CD4-positive, alpha-beta T cell treated with Interleukin-10 for 1 hour (primary cell): ENCODE data around the gene NDUFA11.
A peak's percentile ranks its signal among the peaks of the same experiment; 100 is the strongest.

ENCODE experiments used
- DNase-seq: peaks from one replicate; pipeline ENCODE4 v3.0.0-alpha.2; 2020

NDUFA11 gene

DNA sequence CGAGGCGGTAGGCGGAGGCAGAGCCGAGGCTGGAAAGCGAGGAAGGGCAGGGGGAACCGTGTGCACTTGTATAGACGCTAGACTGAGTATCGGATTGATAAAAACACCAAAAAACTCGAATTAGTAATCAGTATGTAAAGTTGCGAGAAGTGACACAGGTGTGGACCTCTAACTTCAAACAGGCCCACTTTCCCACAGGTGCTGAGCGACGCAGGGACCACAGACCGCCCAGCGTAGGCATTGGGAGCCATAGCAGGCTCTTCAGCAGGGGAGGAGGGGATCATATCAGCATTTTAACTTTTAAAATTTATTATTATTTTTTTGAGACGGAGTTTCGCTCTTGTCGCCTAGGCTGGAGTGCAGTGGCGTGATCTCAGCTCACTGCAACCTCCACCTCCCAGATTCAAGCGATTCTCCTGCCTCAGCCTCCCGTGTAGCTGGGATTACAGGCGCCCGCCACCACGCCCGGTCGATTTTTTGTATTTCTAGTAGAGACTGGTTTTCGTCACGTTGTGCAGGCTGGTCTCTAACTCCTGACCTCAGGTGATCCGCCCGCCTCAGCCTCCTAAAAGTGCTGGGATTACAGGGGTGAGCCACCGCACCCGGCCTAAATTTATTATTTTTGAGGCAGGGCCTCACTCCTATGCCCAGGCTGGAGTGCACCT is 1.7 kb upstream of the NDUFA11 start:
- DNase-seq: no peak

DNA sequence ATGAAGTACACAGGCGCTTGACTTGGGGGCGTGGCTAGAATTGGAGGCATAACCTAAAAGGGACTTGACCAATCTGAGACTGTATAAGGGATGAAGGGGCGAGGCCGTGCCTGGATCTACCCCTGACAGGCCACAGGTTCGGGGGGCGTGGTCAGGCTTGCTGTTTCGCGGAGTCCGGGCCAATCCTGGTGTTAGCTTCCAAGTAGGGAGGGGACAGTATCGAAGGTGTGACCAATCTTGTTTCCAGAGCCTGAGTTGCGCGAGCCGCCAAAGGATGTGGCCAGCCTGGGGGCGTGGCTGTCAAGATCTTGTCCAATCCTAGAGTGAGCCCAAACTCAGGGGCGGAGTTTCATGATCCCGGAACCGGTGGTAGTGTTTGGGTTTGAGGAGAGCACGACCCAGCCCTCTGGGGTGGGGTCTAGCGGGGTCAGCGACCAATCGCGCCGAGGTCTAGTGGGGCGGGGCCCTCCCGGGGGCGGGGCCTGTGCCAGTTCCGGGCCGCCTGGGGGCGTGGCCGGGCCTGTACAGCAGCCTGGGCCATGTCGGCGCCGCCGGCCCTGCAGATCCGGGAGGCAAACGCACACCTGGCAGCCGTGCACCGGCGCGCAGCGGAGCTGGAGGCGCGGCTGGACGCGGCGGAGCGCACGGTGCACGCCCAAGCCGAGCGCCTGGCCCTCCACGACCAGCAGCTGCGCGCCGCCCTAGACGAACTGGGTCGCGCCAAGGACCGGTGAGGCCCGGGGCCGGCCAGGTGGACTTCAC is 943 bp upstream of the NDUFA11 start, which contains the start of gene VMAC:
Gene VMAC, plus strand, starts transcription at position 521 of the 762 bp plus-strand sequence. Its CDS starts 19 bp downstream, at position 540.
- DNase-seq: peak; percentile 100

DNA sequence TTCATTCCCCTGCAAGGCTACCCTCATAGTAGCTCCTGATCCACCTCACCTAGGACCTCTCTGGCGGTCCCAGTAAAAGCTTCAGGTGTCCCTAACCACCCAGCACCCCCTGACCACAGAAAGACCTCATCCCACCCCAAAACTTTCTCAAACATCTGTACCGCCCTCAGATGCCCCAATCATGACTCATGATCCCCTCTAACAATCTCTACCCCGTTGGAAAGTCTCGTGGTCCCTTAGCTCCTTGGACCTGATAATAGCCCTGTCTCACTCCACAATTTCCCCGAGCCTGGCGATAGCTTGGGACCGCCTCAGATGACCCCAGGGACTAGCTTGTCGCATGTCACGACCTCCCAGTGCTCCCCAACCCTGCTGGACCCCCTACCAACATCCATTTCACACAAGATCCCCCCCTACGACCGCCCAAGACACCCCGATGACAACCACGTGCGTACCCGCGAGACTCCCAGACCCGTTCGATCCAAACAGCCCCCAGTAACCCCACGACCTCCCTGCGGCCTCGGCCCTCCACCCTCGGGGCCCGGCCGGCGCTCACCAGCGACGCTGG is 450 bp downstream of the NDUFA11 start:
- DNase-seq: peak; percentile 12

DNA sequence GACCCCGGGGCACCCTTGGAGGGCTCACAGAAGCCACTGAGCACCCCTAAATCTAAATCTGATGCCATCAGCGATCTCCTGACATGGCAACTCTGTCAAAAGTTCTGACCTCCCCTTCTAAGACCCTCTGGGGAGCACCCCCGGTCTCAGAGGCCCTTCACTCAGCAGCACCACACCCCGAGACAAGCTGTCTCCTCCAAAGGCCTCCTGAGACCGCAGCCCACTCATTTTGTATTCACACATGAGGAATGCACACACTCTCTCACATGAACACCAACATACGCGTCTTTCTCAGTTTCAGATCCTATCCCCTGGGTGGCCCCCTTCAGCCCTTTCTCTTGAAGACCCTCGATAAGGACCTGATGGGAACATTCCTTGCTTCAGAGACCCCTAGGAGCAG is 2.6 kb downstream of the NDUFA11 start:
- DNase-seq: no peak

GRCh38 chr19:5899728-5900526 is 3.7 kb downstream of the NDUFA11 start:
- DNase-seq: no peak

GRCh38 chr19:5897189-5897969 is 6.2 kb downstream of the NDUFA11 start:
- no peak for DNase-seq

GRCh38 chr19:5896365-5897076 is 7.1 kb downstream of the NDUFA11 start:
- DNase-seq: no peak

- no peak for DNase-seq
Measured at GRCh38 chr19:5895890-5896289, 7.7 kb downstream of the NDUFA11 start.

- no peak for DNase-seq
Measured at GRCh38 chr19:5895409-5895808, 8.2 kb downstream of the NDUFA11 start.

DNA sequence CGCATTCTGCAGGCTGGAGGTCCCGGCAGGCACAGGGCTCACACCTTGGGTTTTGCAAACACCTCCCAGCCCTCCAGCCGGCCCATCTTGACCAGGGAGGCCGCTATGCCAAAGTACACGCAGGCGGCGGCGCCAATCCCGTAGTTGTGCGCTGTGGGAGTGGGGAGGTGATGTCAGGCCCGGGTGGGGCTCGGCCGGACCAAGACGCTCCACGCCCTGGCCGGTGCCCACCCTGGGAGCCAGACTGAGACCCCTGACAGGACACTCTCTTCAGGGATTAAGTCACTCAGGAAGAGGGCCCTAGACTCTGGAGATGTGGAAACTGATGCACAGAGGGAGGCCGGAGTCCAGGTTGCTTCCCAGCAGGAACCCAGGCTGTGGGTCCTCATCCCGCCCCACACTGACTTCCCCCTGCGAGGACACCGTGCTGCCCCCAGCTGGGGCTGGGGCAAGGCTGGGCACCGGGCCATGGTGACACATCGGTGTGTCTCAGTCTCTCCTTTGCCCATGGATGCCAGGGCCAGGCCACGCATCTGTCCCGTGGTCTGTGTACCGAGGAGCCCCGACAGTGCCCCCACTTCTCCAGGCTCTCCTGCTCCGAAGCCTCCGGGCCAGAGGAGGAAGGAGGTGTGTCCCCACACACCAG is 8.8 kb downstream of the NDUFA11 start:
- no peak for DNase-seq

- DNase-seq: no peak
Measured at GRCh38 chr19:5893907-5894703, 9.5 kb downstream of the NDUFA11 start.

DNA sequence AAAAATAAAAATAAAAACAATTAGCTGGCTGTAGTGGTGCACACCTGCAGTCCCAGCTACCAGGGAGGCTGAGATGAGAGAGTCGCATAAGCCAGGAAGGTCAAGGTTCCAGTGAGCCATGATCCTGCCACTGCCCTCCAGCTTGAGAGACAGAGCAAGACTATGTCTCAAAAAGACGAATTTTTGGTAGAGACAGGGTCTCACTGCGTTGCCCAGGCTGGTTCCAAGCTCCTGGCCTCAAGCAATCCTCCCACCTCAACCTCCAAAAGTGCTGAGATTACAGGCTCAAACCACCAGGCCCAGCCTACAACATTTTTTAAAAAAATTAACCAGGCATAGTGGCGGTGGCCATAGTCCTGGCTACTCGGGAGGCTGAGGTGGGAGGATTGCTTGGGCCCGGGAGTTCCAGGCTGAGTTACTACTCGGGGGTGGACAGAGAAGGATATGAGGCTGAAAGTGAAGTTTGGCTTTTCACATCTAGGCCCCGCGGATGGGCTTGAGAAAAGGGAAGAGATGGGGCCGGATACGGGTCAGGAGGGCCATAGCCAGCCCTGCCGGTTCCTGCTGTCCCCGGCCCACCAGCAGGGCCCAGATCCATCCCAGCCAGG is 10.2 kb downstream of the NDUFA11 start:
- no peak for DNase-seq

GRCh38 chr19:5892772-5893275 is 10.8 kb downstream of the NDUFA11 start:
- no peak for DNase-seq

GRCh38 chr19:5891938-5892771 is 11.4 kb downstream of the NDUFA11 start:
- DNase-seq: no peak

DNA sequence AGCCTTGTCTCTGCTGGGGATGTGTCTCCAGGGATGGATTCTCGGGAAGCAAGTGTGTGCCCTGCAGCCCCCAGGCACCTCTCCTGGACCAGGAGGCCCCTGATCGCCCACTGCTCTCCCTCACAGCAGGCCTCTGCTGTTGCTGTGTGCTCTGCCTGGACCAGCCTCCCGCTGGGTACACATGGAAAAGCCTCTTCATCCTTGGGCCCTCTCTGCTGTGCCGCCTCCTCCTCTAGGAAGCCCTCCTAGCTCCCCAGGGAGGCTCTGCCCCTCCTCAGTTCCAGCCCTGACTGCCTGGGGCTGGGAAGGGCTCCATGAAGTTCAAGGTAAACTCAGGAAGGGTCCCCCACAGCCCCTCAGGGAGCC is 12.0 kb downstream of the NDUFA11 start:
- no peak for DNase-seq

DNA sequence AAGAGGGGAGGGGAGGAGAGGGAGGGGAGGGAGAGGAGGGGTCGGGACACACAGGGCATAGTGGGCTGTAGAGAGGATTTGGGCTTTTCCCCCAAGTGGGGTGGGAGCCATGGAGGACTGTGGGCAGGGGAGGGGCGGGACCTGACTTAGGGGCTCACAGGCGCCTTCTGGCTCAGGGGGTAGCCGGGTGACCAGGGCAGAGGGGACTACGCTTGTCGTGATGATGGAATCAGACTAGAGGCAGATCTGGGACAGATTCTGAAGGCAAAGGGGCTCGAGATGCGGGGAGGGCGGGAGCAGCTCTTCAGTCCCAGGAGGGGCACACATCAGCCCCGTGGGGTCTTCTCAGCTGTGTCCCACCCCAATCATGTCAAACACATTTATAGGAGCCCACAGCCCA is 13.5 kb downstream of the NDUFA11 start:
- DNase-seq: no peak

- no peak for DNase-seq
Measured at GRCh38 chr19:5889288-5889971, 14.2 kb downstream of the NDUFA11 start.
